SK-N-SH (cell line): ENCODE data around the gene SMIM36. TPM values are rescaled to one million over a fixed set of nuclear protein-coding genes. Genes with fewer than 3 reads are reported as not detected.

Experiments
- CTCF ChIA-PET: fragments of 300-600, 350-600 bp; formaldehyde crosslinking; extraction: SDS; loops from one replicate; lab custom pipeline; 2021; lab: Yijun Ruan, JAX
- POLR2A ChIA-PET: fragments of 350-600 bp; sonication (Branson Sonifier 250); formaldehyde crosslinking; extraction: SDS; loops from one replicate; lab custom pipeline; 2020; ENCODE audit warnings: antibody characterized with exemption, inconsistent platforms; lab: Yijun Ruan, JAX
- DNase-seq: peaks from one replicate; pipeline ENCODE4 v3.0.0; 2012
- H2AFZ ChIP-seq: fragments of 200-600 bp; sonication (generic); 2 replicates; pipeline ENCODE4 v1.8.1; 2016; ENCODE audit warnings: antibody characterized with exemption, mild to moderate bottlenecking, low read depth
- H3F3A ChIP-seq: fragments of 200-600 bp; sonication (generic); replicated peaks from 2 replicates; pipeline ENCODE3; 2016; ENCODE audit warnings: antibody characterized with exemption, mild to moderate bottlenecking; ENCODE audit not compliant: insufficient read depth
- H3K27ac ChIP-seq, 2 experiments: fragments of 200-500 bp in 1 of 2; fragments of 200-600 bp in 1 of 2; sonication (Bioruptor generic) in 1 of 2; sonication (generic), shearing (Covaris generic) in 1 of 2; 2 replicates each; pipeline versions ENCODE4 v1.5.1 to v1.6.1; 2014 to 2016; ENCODE audit warnings: low read depth in 2 of 2, inconsistent platforms in 1 of 2, low read length in 1 of 2, mild to moderate bottlenecking in 1 of 2, mixed read lengths in 1 of 2
- H3K27me3 ChIP-seq: fragments of 200-600 bp; sonication (generic), shearing (Covaris generic); 2 replicates; pipeline ENCODE4 v1.6.1; 2016; ENCODE audit warnings: mixed run types; ENCODE audit not compliant: insufficient read depth
- H3K36me3 ChIP-seq, 2 experiments: fragments of 200-500 bp in 1 of 2; fragments of 200-600 bp in 1 of 2; sonication (Bioruptor generic) in 1 of 2; sonication (generic) in 1 of 2; replicated peaks in 1 of 2; 2 replicates each; pipeline versions ENCODE3 to v1.5.1; 2014 to 2016; ENCODE audit warnings: low read length in 1 of 2, mild to moderate bottlenecking in 1 of 2; ENCODE audit not compliant: insufficient read depth in 2 of 2, control insufficient read depth in 1 of 2
- H3K4me1 ChIP-seq, 2 experiments: fragments of 200-500 bp in 1 of 2; fragments of 200-600 bp in 1 of 2; sonication (Bioruptor generic) in 1 of 2; sonication (generic), shearing (Covaris generic) in 1 of 2; 2 replicates each; pipeline versions ENCODE4 v1.5.1 to v1.6.1; 2014 to 2016; ENCODE audit warnings: low read depth in 1 of 2, low read length in 1 of 2, mixed run types in 1 of 2; ENCODE audit not compliant: insufficient read depth in 2 of 2, control insufficient read depth in 1 of 2
- H3K4me2 ChIP-seq: fragments of 200-600 bp; sonication (generic), shearing (Covaris generic); 2 replicates; pipeline ENCODE4 v1.6.1; 2017; ENCODE audit warnings: mixed run types
- H3K4me3 ChIP-seq, 2 experiments: fragments of 200-500 bp in 1 of 2; fragments of 200-600 bp in 1 of 2; sonication (Bioruptor generic) in 1 of 2; sonication (generic), shearing (Covaris generic) in 1 of 2; 2 replicates each; pipeline versions ENCODE4 v1.5.1 to v1.8.1; 2014 to 2016; ENCODE audit warnings: low read depth in 2 of 2, inconsistent platforms in 1 of 2, low read length in 1 of 2, mild to moderate bottlenecking in 1 of 2, mixed read lengths in 1 of 2, moderate library complexity in 1 of 2
- H3K79me2 ChIP-seq: fragments of 200-600 bp; sonication (generic); 2 replicates; pipeline ENCODE4 v1.8.1; 2017; ENCODE audit warnings: mild to moderate bottlenecking; ENCODE audit not compliant: insufficient read depth
- H3K9ac ChIP-seq: fragments of 200-600 bp; sonication (generic); 2 replicates; pipeline ENCODE4 v1.6.1; 2017; ENCODE audit warnings: mixed run types
- H3K9me2 ChIP-seq: fragments of 200-600 bp; sonication (generic); 2 replicates; pipeline ENCODE4 v1.6.1; 2017; ENCODE audit warnings: mixed run types
- H3K9me3 ChIP-seq: fragments of 200-600 bp; sonication (generic); 2 replicates; pipeline ENCODE4 v1.6.1; 2017; ENCODE audit warnings: mixed run types, mild to moderate bottlenecking, moderate library complexity
- H4K20me1 ChIP-seq: fragments of 200-600 bp; sonication (generic); 2 replicates; pipeline ENCODE4 v1.6.1; 2017; ENCODE audit warnings: mild to moderate bottlenecking, mixed run types; ENCODE audit not compliant: insufficient read depth
- CHD2 ChIP-seq: fragments of 150-350 bp; IDR thresholded peaks from 2 replicates; pipeline ENCODE4 v1.6.1; 2018; ENCODE audit warnings: low read length; ENCODE audit not compliant: partially characterized antibody
- ELF1 ChIP-seq: IDR thresholded peaks from 2 replicates; pipeline ENCODE4 v1.4.0; 2012
- FOSL2 ChIP-seq: IDR thresholded peaks from 2 replicates; pipeline ENCODE4 v1.4.0; 2012; ENCODE audit warnings: low read depth, mild to moderate bottlenecking, moderate library complexity, borderline replicate concordance
- FOXJ3 ChIP-seq: sonication (generic); formaldehyde crosslinking; IDR thresholded peaks from 2 replicates; pipeline ENCODE4 v1.5.1; 2020; ENCODE audit warnings: mild to moderate bottlenecking, missing genetic modification reagents
- MAX ChIP-seq: IDR thresholded peaks from 2 replicates; pipeline ENCODE4 v1.4.0; 2012; ENCODE audit warnings: low read depth
- MXI1 ChIP-seq: IDR thresholded peaks from 2 replicates; pipeline ENCODE4 v1.6.1; 2012; ENCODE audit warnings: mild to moderate bottlenecking, low read depth, low read length, improper control_type of control experiment
- NRF1 ChIP-seq: IDR thresholded peaks from 2 replicates; pipeline ENCODE4 v1.6.1; 2012; ENCODE audit warnings: low read depth, mild to moderate bottlenecking, low read length
- PBX3 ChIP-seq: IDR thresholded peaks from 2 replicates; pipeline ENCODE4; 2012
- POLR2AphosphoS5 ChIP-seq: IDR thresholded peaks from 2 replicates; pipeline ENCODE4 v1.6.1; 2012; ENCODE audit warnings: low read depth, low read length
- RCOR1 ChIP-seq: fragments of 150-350 bp; IDR thresholded peaks from 2 replicates; pipeline ENCODE4 v1.6.1; 2017; ENCODE audit warnings: antibody characterized with exemption, low read length
- RXRA ChIP-seq: IDR thresholded peaks from 2 replicates; pipeline ENCODE4 v1.4.0; 2012; ENCODE audit warnings: low read depth, mild to moderate bottlenecking, borderline replicate concordance
- SIN3A ChIP-seq: IDR thresholded peaks from 2 replicates; pipeline ENCODE4 v1.6.1; 2012; ENCODE audit warnings: low read depth, mild to moderate bottlenecking, low read length, moderate library complexity, borderline replicate concordance
- USF2 ChIP-seq: fragments of 150-350 bp; IDR thresholded peaks from 2 replicates; pipeline ENCODE4 v1.6.1; 2017; ENCODE audit warnings: antibody characterized with exemption, low read length, low read depth, borderline replicate concordance
- WGBS: methylation state at CpG from one replicate; pipeline ENCODE4 v1.1.6; 2017; ENCODE audit warnings: low lambda C conversion rate; 5-methylcytosine and 5-hydroxymethylcytosine counted together
- polyA plus RNA-seq, 3 experiments: library from polyadenylated mRNA; depleted of rRNA; stranded (reverse); fragments of >200 nt; gene quantifications; 2 replicates each; pipeline ENCODE4 v1.2.3, GENCODE V29; 2012
- TF ChIP-seq, protein P1 (sequence below): fragments of 200-600 bp; sonication (generic); IDR thresholded peaks from 2 replicates; pipeline ENCODE4 v1.6.1; 2017; ENCODE audit warnings: antibody characterized with exemption, mild to moderate bottlenecking, moderate library complexity

SMIM36 gene
- polyA plus RNA-seq, 1 of the 3 experiments (the other 2 are of a cell fraction), result not detected

GRCh38 chr17:55413825-55414489 is 97.3 kb downstream of the SMIM36 start:
- Histone ChIP-seq H2AFZ (no peak overlapping the region), H3K4me3 (no peak overlapping the region), H3K9me2 (no peaks in the 10 kb centered on the region), H3F3A (no peaks in the 10 kb centered on the region), H3K27ac (no peak overlapping the region), H3K9me3 (no peaks in the 10 kb centered on the region), H4K20me1 (no peaks in the 10 kb centered on the region), H3K4me1 (peaks cover 0 to 18% of the 10 kb centered on the region in 2 experiments; a peak in 2 of 4 replicates), H3K9ac (no peak overlapping the region), H3K79me2 (peaks cover 14% of the 10 kb centered on the region; the same call in 1 of the 2 replicates), H3K36me3 (peaks cover 15 to 29% of the 10 kb centered on the region in 2 experiments), H3K4me2 (no peak overlapping the region), H3K27me3 (no peaks in the 10 kb centered on the region)
- WGBS, result 93% methylated on average over 8 of the region's 8 CpGs
- CTCF ChIA-PET, result interaction anchor here (0.7 to 0.9 kb wide), 2 partner anchors 8 to 29 kb away, joined by 3 read pairs; no protein-coding TSS in a partner anchor
- TF ChIP-seq MAX, result no peak
- TF ChIP-seq RCOR1, result no peak
- TF ChIP-seq FOSL2, result no peak
- no peak for TF ChIP-seq NRF1
- no peak for TF ChIP-seq CHD2
- no peak for TF ChIP-seq MXI1
- TF ChIP-seq FOXJ3 (CRISPR knock-in tag), result no peak
- TF ChIP-seq PBX3, result no peak
- TF ChIP-seq POLR2AphosphoS5, result no peak
- TF ChIP-seq ELF1, result no peak
- TF ChIP-seq SIN3A, result no peak
- TF ChIP-seq USF2, result no peak
- TF ChIP-seq, protein P1, sequence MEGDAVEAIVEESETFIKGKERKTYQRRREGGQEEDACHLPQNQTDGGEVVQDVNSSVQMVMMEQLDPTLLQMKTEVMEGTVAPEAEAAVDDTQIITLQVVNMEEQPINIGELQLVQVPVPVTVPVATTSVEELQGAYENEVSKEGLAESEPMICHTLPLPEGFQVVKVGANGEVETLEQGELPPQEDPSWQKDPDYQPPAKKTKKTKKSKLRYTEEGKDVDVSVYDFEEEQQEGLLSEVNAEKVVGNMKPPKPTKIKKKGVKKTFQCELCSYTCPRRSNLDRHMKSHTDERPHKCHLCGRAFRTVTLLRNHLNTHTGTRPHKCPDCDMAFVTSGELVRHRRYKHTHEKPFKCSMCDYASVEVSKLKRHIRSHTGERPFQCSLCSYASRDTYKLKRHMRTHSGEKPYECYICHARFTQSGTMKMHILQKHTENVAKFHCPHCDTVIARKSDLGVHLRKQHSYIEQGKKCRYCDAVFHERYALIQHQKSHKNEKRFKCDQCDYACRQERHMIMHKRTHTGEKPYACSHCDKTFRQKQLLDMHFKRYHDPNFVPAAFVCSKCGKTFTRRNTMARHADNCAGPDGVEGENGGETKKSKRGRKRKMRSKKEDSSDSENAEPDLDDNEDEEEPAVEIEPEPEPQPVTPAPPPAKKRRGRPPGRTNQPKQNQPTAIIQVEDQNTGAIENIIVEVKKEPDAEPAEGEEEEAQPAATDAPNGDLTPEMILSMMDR, result no peak
- no peak for TF ChIP-seq RXRA
- POLR2A ChIA-PET, result no interaction called here
- DNase-seq, result no peak
